GM19455 (cell line): ENCODE measurements around the gene PIGQ.

Experiments
- ATAC-seq: cut with Tn5 transposase; IDR thresholded peaks from one replicate; pipeline ENCODE4 v1.9.1; 2021; ENCODE audit not compliant: unreplicated experiment

PIGQ gene

GRCh38 chr16:566475-567372, 3.0 kb upstream of the PIGQ start, which contains the start of gene NHLRC4:
Gene NHLRC4 (plus strand): TSS chr16:567005. CDS start chr16:568048, 1,043 bp downstream.
- no peak for ATAC-seq

DNA sequence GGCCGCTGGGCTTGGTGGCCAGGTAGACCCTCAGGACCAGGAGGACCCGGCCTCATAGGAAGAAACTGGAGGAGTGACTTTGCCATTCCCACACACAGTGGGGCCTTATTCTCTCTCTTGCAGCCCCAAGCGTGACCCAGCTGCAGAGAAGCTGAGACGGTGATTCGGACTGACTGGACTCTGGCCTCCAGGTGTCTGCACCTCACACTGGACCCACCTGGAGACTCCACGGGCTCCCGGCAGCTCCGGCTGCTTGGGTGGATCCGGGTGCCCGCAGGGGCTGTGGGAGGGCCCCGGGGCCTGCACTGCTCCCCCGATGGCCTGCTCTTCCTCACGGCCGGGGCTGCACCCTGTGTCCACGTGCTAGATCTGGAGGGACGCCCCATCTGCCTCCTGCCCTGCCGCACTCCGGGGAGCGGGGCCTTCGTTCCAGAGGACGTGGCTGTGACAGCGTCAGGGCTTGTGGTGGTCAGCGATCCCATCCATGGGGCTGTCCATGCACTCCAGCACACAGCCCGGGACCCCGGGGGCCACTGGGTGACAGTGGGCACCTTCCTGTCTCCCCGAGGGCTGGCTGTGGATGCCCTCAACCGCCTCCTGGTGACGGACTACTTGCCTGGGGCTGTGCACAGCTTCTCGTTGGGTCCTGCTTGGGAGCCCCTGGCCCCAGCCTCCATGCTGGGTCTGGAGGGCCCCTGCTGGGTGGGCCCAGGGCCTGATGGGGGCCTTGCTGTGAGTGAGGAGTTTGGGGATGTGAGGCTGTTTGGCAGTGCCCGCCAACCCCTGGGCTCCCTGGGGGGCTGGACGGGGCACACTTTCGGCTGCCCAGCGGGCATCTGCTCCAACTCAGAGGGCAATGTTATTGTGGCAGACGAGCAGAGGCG, 2.2 kb upstream of the PIGQ start:
- ATAC-seq, result no peak

- no peak for ATAC-seq
Observed at GRCh38 chr16:568401-569258, 1.1 kb upstream of the PIGQ start.

DNA sequence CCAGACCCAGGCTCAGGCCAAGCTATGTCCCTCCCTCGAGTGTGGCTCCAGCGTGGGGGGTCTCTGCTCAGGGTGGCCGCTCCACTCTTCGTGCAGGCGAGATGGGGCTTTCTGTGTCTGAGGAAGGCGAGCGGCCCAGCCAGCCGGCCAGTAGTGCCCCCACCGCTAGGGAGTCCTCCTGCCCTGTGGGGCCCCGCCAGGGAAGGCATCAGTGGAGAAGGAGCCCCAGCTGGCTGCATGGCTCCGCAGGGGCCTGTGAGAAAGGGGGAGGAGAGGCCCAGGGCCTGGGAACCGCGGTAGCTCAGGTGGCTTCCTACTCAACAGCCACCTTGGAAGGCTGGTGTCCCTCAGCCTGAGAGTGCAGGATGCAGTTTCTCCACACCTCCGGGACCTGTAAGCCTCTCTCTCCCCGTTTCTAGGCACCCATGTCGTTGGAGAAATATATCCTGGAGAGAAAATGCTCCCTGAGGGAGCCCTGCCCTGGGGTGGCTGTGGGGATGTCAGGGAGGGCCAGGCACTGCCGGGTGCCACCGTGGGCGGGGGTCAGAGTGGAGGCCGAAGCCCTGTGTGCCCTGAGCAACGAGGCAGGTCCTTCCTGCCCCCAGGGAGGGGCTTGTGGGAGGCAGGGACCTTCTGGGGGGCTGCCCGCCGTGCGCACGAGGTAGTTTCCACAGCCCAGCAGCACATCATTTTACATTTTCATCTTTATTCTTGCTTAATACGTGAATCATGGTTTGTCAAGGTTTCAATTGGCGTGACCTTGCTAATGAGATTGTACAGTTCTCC, 3.3 kb downstream of the PIGQ start:
- ATAC-seq, result no peak

GRCh38 chr16:574021-574760, 4.4 kb downstream of the PIGQ start:
- ATAC-seq, result no peak

DNA sequence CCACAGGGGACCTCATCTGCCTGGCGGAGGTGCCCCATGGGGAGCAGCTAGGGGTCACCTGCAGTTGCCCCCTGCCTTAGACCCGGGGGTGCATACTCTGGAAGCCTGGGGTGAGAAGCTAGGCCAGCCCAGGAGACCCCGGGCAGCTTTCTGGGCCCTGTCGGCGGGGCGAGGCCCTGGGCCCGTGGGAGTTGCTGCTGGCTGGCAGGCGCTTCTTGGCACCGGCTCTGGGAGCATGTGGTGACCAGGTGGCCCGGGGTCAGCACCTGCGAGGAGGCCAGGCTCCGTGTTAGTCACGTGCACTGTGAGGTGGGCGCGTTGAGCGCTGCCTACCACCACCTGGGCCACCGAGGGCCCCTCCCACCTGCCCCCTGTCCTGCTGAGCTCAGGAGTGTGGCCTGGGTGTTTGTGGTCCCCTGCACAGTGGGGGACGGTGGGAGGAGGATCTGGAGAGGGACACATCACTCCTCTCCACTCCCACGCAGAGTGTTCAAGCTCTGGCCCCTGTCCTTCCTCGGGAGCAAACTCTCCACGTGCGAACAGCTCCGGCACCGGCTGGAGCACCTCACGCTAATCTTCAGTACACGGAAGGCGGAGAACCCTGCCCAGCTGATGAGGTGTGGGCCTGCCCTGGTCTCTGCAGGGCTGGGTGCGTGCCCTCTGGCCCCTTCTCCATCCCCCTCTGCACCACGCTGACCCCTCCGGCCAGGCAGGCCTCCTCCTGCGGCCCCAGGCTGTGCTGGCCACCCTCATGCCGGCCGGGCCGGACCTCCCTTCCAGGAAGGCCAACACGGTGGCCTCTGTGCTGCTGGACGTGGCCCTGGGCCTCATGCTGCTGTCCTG, 5.8 kb downstream of the PIGQ start:
- ATAC-seq, result no peak

- no peak for ATAC-seq
Observed at GRCh38 chr16:576197-576822, 6.5 kb downstream of the PIGQ start.

- ATAC-seq, result no peak
Observed at GRCh38 chr16:576823-577201, 7.0 kb downstream of the PIGQ start.

DNA sequence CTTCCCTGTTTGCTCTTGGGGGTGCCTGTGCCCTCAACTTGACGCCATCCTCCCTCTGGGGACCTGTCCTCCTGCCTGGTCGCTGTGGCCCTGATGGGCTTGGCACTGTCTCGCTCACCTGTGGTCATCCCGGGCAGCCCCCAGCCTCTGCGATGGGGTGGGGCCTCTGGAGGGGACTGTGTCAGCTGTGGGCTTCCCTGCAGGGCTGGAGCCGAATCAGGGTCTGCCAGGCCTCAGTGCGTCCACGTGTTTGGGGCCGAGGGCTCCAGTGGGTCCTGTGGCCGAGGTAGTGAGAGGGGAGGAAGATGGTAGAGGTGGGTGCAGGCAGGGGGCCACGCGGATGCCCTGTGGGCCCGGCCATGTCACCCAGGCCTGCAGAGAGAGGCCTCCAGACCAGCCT, 8.0 kb downstream of the PIGQ start:
- ATAC-seq, result no peak

DNA sequence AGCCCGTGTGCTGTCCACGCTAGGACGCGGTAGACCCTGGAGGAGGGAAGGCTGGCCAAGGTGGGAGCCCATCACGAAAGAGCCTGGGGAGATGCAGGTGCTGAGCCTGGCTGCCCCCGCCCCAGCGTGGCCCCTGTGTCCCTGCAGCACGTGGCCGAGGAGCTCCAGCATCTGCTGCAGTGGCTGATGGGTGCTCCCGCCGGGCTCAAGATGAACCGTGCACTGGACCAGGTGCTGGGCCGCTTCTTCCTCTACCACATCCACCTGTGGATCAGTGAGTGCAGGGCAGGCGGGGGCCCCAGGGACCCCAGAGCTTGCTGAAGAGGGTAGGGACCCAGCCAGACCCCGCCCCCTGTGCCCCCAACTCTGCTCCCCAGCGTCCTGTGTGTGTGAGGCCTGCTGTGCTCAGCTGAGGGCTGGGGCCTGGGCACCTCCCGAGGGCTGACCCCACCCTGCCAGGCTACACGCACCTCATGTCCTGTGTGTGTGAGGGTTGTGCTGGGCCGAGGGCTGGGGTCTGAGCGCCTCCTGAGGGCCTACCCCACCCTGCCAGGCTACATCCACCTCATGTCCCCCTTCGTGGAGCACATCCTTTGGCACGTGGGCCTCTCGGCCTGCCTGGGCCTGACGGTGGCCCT, 8.6 kb downstream of the PIGQ start:
- ATAC-seq, result no peak

- no peak for ATAC-seq
Observed at GRCh38 chr16:578870-579405, 9.2 kb downstream of the PIGQ start.

GRCh38 chr16:580141-580945, 10.6 kb downstream of the PIGQ start:
- ATAC-seq, result no peak

- no peak for ATAC-seq
Observed at GRCh38 chr16:580946-581498, 11.3 kb downstream of the PIGQ start.

DNA sequence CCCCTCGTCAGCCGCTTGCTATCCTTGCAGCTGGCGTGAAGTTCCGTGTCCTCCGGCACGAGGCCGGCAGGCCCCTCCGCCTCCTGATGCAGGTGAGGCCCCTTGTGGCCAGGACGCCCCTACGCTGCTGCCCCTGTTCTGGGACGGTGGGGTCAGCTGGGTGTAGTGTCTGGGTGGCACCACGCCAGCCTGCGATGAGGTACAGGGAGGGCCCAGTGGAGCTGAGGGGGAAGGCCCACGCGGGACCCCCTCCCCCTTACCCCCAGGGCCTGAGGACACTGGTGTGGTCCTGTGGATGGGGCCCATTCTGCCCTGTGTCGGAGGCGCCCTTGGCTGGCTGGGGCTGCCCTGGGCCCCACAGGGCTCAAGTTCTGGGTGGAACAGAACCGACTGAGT, 12.4 kb downstream of the PIGQ start:
- ATAC-seq, result no peak

DNA sequence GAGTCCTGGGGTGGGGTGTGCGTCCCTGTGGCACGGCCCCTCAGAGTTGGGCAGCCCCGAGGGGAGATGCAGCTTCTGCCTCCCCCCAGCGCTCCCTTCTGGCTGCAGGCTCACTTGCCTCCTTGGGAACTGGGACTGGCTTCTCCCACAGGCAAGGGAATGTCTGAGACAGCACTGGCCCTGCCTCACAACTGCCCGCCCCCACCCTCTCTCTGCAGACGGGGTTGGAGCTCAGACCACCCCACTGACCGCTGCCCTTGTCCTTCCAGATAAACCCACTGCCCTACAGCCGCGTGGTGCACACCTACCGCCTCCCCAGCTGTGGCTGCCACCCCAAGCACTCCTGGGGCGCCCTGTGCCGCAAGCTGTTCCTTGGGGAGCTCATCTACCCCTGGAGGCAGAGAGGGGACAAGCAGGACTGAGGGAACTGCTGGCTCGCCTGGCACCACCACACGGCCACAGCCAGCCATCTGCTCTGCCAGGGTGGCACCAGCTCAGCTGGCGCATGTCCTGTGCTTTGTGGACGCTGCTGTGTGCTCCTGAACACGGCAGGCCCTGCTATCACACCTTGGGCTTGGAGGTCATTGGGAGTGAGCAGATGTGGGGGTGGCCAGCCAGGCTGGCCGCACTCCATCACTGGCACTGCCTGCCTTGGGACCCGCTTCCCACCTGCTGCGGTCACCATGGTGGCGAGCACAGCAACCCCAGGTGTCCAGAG, 13.0 kb downstream of the PIGQ start:
- no peak for ATAC-seq

DNA sequence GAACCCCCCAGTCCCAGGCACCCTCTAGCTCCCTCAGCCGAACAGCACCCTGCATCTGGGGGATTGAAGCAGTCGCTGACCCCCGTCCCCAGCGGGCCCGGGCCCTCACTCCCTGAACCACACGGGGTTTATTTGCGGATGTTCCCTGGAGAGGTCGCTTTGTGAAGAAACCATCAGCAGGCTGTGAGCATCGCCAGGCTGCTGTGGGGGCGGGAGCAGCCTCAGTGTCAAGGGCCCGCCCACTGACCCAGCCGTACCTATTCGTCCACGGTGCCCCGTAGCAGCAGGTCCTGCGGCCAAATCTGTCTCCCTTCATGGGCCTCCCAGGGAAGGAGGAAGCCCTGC, 13.7 kb downstream of the PIGQ start:
- no peak for ATAC-seq
